Measurements from ENCODE around the gene FAM219A.

DNA sequence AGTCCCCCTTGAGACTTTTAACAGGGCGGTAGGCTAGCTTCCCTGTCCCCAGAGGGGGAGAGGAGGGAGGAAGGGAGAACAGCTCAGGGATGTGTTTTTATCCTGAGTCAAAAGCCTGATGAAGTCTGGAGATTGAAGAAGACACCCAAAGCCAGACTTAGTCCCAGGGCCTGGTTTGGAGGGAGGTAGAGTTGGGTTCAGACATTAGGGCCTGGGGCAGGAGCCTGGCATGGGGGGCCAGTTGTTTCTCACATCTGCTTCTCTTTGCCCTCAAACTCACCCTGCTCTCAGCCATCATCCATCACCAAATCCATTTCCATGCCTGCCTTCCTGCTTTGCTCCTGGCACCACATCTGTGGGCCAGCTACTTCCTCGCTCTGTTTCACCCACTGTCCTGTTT lies 84.6 kb downstream of the FAM219A start:
- TF ChIP-seq, protein P1, sequence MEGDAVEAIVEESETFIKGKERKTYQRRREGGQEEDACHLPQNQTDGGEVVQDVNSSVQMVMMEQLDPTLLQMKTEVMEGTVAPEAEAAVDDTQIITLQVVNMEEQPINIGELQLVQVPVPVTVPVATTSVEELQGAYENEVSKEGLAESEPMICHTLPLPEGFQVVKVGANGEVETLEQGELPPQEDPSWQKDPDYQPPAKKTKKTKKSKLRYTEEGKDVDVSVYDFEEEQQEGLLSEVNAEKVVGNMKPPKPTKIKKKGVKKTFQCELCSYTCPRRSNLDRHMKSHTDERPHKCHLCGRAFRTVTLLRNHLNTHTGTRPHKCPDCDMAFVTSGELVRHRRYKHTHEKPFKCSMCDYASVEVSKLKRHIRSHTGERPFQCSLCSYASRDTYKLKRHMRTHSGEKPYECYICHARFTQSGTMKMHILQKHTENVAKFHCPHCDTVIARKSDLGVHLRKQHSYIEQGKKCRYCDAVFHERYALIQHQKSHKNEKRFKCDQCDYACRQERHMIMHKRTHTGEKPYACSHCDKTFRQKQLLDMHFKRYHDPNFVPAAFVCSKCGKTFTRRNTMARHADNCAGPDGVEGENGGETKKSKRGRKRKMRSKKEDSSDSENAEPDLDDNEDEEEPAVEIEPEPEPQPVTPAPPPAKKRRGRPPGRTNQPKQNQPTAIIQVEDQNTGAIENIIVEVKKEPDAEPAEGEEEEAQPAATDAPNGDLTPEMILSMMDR (IDR thresholded peaks at IDR 0.05; ENCODE audit: poor library complexity), result no peak
- TF ChIP-seq EZH2 (IDR thresholded peaks at IDR 0.05; ENCODE audit: borderline replicate concordance) (no peak), EZH2phosphoT487 (IDR thresholded peaks at IDR 0.05; ENCODE audit: low read depth, severe bottlenecking, unreplicated experiment) (no peak)

All from hepatocyte (in vitro differentiated cells).